MM.1S (cell line): Measurements from ENCODE around the gene DPM2.

Experiments
- CTCF ChIP-seq: fragments of 300-600 bp; sonication (generic); IDR thresholded peaks from 2 replicates; pipeline ENCODE4 v1.5.1; 2016; ENCODE audit warnings: antibody characterized with exemption, low read length, mixed read lengths
- EZH2 ChIP-seq: fragments of 300-600 bp; sonication (generic); optimal IDR thresholded peaks from 2 replicates; pipeline ENCODE3; 2017; ENCODE audit warnings: low read depth, mild to moderate bottlenecking, antibody characterized with exemption, low read length, mixed read lengths
- EZH2phosphoT487 ChIP-seq: fragments of 300-600 bp; sonication (generic); IDR thresholded peaks from 2 replicates; pipeline ENCODE4 v1.6.1; 2018; ENCODE audit warnings: antibody characterized with exemption, low read length

- TF ChIP-seq CTCF, result no peak
- no peak for TF ChIP-seq EZH2
- no peak for TF ChIP-seq EZH2phosphoT487
Measured at GRCh38 chr9:127968700-127969383, 31.2 kb upstream of the DPM2 start.
